CD4-positive, CD25-positive, alpha-beta regulatory T cell (primary cell): ENCODE data around the gene NHSL1. TPM values are rescaled to one million over a fixed set of nuclear protein-coding genes. Genes with fewer than 3 reads are reported as not detected.

Experiments used
- ATAC-seq, 2 donors: fragments of 150-1000 bp; cut with Tn5 transposase; one replicate each; pipeline ENCODE4 v1.10.0; 2021; ENCODE audit warnings: low read depth in 2 of 2, moderate number of reproducible peaks in 2 of 2, moderate library complexity in 1 of 2
- DNase-seq, 3 donors: peaks; one replicate each; pipeline versions ENCODE4 v3.0.0 to v3.0.0-alpha.2; 2012 to 2022; ENCODE audit warnings: mixed read lengths in 1 of 3
- H3K27ac ChIP-seq: one replicate; pipeline ENCODE4 v1.7.0; 2013; ENCODE audit warnings: mild to moderate bottlenecking, low read length; ENCODE audit not compliant: insufficient read depth, poor library complexity, severe bottlenecking
- H3K27me3 ChIP-seq: one replicate; pipeline ENCODE4 v1.7.0; 2013; ENCODE audit warnings: low read length; ENCODE audit not compliant: control insufficient read depth, insufficient read depth
- H3K36me3 ChIP-seq: one replicate; pipeline ENCODE4 v1.7.0; 2013; ENCODE audit warnings: mild to moderate bottlenecking, low read length, moderate library complexity; ENCODE audit not compliant: control insufficient read depth, insufficient read depth
- H3K4me1 ChIP-seq: 2 replicates; pipeline ENCODE4 v1.7.0; 2013; ENCODE audit warnings: mild to moderate bottlenecking, low read length; ENCODE audit not compliant: insufficient read depth, control insufficient read depth, poor library complexity, severe bottlenecking
- H3K4me3 ChIP-seq: one replicate; pipeline ENCODE4 v1.7.0; 2013; ENCODE audit warnings: low read depth, mild to moderate bottlenecking, low read length, moderate library complexity
- H3K9me3 ChIP-seq, 2 experiments: 1 replicate in 1 of 2; 2 replicates in 1 of 2; pipeline ENCODE4 v1.7.0; 2013; ENCODE audit warnings: low read length in 2 of 2, mild to moderate bottlenecking in 1 of 2, moderate library complexity in 1 of 2; ENCODE audit not compliant: control insufficient read depth in 2 of 2
- H3K27ac Mint-ChIP-seq, 3 donors: one replicate each; pipeline ENCODE4 v1.8.0; 2020 to 2022; ENCODE audit warnings: mild to moderate bottlenecking in 3 of 3, mixed read lengths in 3 of 3, moderate library complexity in 2 of 3
- H3K27me3 Mint-ChIP-seq: one replicate; pipeline ENCODE4 v1.8.0; 2022; ENCODE audit warnings: mild to moderate bottlenecking, mixed read lengths
- H3K36me3 Mint-ChIP-seq: one replicate; pipeline ENCODE4 v1.8.0; 2020; ENCODE audit warnings: mixed read lengths
- H3K4me1 Mint-ChIP-seq, 4 donors: one replicate each; pipeline ENCODE4 v1.8.0; 2020 to 2022; ENCODE audit warnings: mixed read lengths in 4 of 4, mild to moderate bottlenecking in 1 of 4
- H3K4me3 Mint-ChIP-seq, 4 donors: one replicate each; pipeline ENCODE4 v1.8.0; 2020 to 2022; ENCODE audit warnings: mild to moderate bottlenecking in 4 of 4, mixed read lengths in 4 of 4, moderate library complexity in 3 of 4
- H3K9me3 Mint-ChIP-seq, 7 donors: one replicate each; pipeline ENCODE4 v1.8.0; 2020 to 2022; ENCODE audit warnings: mixed read lengths in 7 of 7, mild to moderate bottlenecking in 3 of 7, moderate library complexity in 2 of 7
- polyA plus RNA-seq, 4 donors: library from polyadenylated mRNA; unstranded; fragments of 300-500 nt; fragmentation: Illumina TruSeq; gene quantifications; one replicate each; pipeline ENCODE4 v1.2.3, GENCODE V29; 2021
- total RNA-seq: library from RNA; stranded (reverse); gene quantifications from one replicate; pipeline ENCODE4 v1.2.3, GENCODE V29; 2022

The NHSL1 gene
- total and polyA plus RNA-seq, 5 donors from 2014 or later: 0.03 TPM; not detected in 4

DNA sequence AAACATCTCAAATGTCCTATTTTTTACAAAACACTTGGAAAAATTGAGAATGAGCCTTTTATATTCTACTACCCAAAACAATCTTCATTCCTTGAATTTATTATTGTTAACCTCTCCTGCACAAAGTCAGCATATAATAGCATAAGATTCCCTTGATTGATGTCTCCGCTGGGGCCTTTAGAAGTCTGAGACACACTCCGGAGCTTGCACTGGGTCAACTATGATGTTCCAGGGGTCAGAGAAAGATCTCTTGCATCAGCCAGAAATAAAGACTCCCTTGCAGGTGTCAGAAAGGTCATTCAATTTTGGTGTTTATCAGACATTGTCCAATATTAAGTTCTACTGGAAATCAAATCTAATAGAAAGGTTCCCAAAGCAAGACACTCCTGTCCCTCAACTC, 29.7 kb upstream of the NHSL1 start:
- Mint-ChIP-seq H3K36me3 (no peaks in the 10 kb centered on the region), H3K27ac (no peak overlapping the region), H3K9me3 (peaks cover 0 to 4% (median 0%) of the 10 kb centered on the region in 7 donors), H3K4me3 (no peak overlapping the region), H3K27me3 (peaks cover 27% of the 10 kb centered on the region), H3K4me1 (no peaks in the 10 kb centered on the region)
- ATAC-seq (no peak), DNase-seq (no peak)
- Histone ChIP-seq H3K27me3 (peaks cover 12% of the 10 kb centered on the region), H3K36me3 (no peaks in the 10 kb centered on the region), H3K27ac (no peak overlapping the region), H3K4me1 (no peaks in the 10 kb centered on the region), H3K9me3 (no peaks in the 10 kb centered on the region), H3K4me3 (no peak overlapping the region)

DNA sequence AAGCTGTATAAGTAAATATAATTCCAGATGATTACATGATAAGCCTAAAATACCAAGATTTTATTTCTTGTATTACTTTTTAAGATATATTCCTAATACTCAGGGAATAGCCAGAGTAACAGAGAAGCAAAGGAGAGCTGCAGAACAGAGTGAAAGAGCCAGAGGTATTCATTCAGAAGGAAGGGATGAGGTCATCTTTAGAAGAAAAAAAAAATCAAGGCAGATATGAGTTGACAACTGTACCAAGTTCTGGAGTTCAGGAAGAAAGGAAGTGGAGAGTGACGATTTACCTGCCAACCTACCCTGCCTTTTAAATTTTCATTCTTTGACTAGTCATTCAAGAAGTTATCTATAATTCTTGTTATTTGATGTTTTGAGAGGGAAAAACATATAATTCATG, 28.8 kb upstream of the NHSL1 start:
- Mint-ChIP-seq H3K36me3 (no peaks in the 10 kb centered on the region), H3K27ac (no peak overlapping the region), H3K4me3 (no peak overlapping the region), H3K9me3 (peaks cover 0 to 4% (median 0%) of the 10 kb centered on the region in 7 donors), H3K4me1 (no peaks in the 10 kb centered on the region), H3K27me3 (peaks cover 27% of the 10 kb centered on the region)
- DNase-seq (no peak), ATAC-seq (no peak)
- no peak overlapping the region for H3K4me3 ChIP-seq
- H3K36me3 ChIP-seq: no peaks in the 10 kb centered on the region
- no peaks in the 10 kb centered on the region for H3K9me3 ChIP-seq
- no peaks in the 10 kb centered on the region for H3K4me1 ChIP-seq
- H3K27me3 ChIP-seq: peaks cover 12% of the 10 kb centered on the region
- no peak overlapping the region for H3K27ac ChIP-seq

DNA sequence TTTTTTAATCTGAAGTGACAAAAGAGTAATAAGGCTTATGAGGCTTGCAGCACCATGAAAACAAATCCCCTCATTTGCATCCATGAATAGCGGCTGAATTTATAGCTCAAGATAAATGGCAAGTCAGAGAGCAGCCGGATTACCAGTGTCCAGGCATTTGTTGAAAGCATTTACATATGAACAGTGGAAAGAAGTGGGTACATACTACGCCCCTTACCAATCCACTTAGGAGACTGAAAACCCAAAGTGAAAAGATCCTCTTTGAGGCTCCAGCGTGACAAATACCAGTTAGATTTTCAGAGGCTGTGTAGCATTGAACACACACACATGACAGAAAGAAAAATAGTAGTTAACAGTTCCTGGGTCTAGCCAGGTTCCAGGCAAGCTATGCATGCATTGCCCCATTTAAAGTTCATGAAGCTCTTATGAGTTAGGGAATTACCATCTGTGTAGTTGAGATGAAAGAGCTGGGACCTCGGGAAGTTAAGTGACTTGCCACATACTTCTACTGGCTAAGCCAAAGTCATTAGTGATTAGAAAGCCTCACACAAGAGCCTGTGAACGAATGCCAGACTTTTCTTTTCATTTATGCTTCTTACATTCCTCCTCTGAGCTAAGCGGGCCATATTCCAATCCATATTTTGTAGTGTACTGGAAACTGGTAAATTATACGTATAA, 28.3 kb upstream of the NHSL1 start:
- ATAC-seq: no peak
- H3K36me3 Mint-ChIP-seq: no peaks in the 10 kb centered on the region

DNA sequence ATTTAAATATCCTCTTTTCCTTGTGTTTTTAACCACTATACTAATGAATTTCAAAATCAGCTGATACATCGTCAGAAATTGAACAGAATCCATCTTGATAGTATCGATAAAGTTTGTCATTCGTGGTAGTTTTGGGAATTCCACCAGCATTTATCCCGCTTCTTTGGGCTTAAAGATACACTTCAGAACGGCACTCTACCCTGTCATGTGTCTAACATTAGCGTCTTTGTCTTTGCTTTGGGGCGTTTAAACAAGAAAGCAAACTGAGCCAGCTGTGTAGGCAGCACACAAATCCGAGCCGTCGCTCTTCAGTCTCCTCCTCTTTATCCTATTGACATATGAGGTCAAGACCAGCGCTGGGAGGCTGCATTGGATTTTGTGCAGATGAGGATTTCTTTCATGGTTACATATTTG, 27.5 kb upstream of the NHSL1 start:
- Histone ChIP-seq H3K4me3 (no peak overlapping the region), H3K9me3 (no peaks in the 10 kb centered on the region), H3K27me3 (peaks cover 10% of the 10 kb centered on the region), H3K27ac (no peak overlapping the region), H3K36me3 (no peaks in the 10 kb centered on the region), H3K4me1 (no peaks in the 10 kb centered on the region)
- ATAC-seq (no peak), DNase-seq (no peak)
- Mint-ChIP-seq H3K4me3 (no peak overlapping the region), H3K4me1 (no peaks in the 10 kb centered on the region), H3K27me3 (peaks cover 27% of the 10 kb centered on the region), H3K36me3 (no peaks in the 10 kb centered on the region), H3K9me3 (peaks cover 0 to 3% (median 0%) of the 10 kb centered on the region in 7 donors), H3K27ac (no peak overlapping the region)

More for the DNA sequence above, 28.3 kb upstream of the NHSL1 start:
- Mint-ChIP-seq H3K27me3 (peaks cover 31% of the 10 kb centered on the region), H3K9me3 (peaks cover 0 to 4% (median 0%) of the 10 kb centered on the region in 7 donors), H3K4me3 (no peak overlapping the region), H3K27ac (no peak overlapping the region), H3K4me1 (no peaks in the 10 kb centered on the region)
- H3K9me3 ChIP-seq: no peaks in the 10 kb centered on the region
- DNase-seq: no peak
- no peak overlapping the region for H3K4me3 ChIP-seq
- H3K27ac ChIP-seq: no peak overlapping the region
- H3K4me1 ChIP-seq: no peaks in the 10 kb centered on the region
- H3K36me3 ChIP-seq: no peaks in the 10 kb centered on the region
- peaks cover 12% of the 10 kb centered on the region for H3K27me3 ChIP-seq

DNA sequence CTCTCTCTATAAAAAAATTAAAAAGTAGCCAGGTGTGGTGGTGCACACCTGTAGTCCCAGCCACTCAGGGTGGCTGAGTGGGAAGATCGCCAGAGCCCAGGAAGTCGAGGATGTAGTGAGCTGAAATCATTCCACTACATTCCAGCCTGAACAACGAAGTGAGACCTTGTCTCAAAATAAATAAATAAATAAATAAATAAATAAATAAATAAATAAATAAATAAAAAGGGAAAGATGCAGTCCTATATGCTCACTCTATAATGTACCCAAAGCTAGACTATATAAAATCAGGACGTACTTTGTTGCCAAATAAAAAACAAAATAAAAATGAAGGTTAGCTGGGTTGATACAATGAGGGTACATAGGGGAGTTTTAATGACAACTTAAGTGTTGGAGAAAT, 26.1 kb upstream of the NHSL1 start:
- H3K27ac Mint-ChIP-seq: no peak overlapping the region
- peaks cover 0 to 2% (median 0%) of the 10 kb centered on the region in 7 donors for H3K9me3 Mint-ChIP-seq
- Histone ChIP-seq H3K36me3 (no peaks in the 10 kb centered on the region), H3K9me3 (no peaks in the 10 kb centered on the region), H3K27me3 (peaks cover 3% of the 10 kb centered on the region), H3K27ac (no peak overlapping the region), H3K4me3 (no peak overlapping the region), H3K4me1 (no peaks in the 10 kb centered on the region)
- no peaks in the 10 kb centered on the region for H3K36me3 Mint-ChIP-seq
- ATAC-seq: no peak
- peaks cover 28% of the 10 kb centered on the region for H3K27me3 Mint-ChIP-seq
- H3K4me1 Mint-ChIP-seq: no peaks in the 10 kb centered on the region
- no peak overlapping the region for H3K4me3 Mint-ChIP-seq
- DNase-seq: no peak

DNA sequence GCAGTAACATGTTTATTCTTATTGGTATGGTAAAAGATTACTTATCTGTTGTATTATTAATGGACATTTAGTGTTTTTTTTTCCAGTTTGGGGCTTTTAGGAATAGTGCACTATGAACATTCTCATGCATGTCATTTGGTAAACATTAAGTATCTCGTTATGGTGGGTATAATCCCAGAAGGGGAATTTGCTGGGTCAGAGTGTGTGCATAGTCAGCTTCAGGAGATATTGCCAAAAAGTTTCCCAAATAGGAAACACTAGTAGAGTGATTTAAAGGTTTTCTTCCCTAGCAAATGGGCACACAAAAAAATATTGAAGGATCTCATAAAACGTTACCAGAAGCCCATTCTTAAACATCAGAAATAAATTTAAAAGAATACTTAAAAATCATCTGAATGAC, 25.2 kb upstream of the NHSL1 start:
- H3K4me3 ChIP-seq: no peak overlapping the region
- no peaks in the 10 kb centered on the region for H3K9me3 ChIP-seq
- H3K27me3 Mint-ChIP-seq: peaks cover 27% of the 10 kb centered on the region
- no peaks in the 10 kb centered on the region for H3K36me3 ChIP-seq
- H3K27me3 ChIP-seq: peaks cover 3% of the 10 kb centered on the region
- no peaks in the 10 kb centered on the region for H3K4me1 Mint-ChIP-seq
- H3K9me3 Mint-ChIP-seq: peaks cover 0 to 2% (median 0%) of the 10 kb centered on the region in 7 donors
- ATAC-seq: no peak
- H3K4me3 Mint-ChIP-seq: no peak overlapping the region
- H3K27ac Mint-ChIP-seq: no peak overlapping the region
- no peaks in the 10 kb centered on the region for H3K36me3 Mint-ChIP-seq
- no peak for DNase-seq
- no peaks in the 10 kb centered on the region for H3K4me1 ChIP-seq
- no peak overlapping the region for H3K27ac ChIP-seq

DNA sequence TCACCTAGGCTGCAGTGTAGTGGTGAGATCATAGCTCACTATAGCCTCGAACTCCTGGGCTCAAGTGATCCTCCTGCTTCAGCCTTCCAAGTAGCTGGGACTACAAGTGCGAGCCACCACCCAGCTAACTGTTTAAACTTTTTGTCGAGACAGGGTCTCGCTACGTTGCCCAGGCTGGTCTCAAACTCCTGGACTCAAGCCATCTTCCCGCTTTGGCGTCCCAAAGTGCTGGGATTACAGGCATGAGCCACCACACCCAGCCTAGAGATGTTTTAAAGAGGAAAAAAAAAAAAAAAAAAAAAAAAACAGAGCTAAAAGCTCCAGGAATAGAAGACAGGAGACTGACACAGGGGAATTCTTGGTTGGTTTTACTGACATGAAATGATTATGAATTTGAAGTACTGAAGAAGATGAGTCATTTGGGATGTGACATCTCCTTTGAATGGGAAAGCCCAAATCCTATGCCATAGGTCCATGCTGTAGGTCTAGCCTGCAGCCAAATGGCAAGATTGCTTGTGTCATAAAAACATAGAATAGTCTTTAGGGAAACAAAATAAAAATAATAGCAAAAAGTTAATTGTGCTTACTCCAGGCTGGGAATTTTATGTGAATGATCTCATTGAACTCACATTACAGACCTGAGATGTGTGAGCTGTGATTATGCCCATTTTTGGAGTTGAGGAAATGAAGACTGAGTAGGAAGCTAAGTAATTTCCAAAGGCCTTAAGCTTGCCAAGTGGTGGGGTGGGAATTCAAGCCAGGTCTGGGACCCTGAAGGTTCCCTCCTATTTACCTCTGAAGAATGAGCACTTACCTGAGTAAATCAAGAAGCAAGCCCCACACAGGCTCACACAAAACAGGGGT, 24.3 kb upstream of the NHSL1 start:
- no peak for DNase-seq
- Mint-ChIP-seq H3K4me1 (no peaks in the 10 kb centered on the region), H3K27ac (peak overlapping the region in 2 of 3 donors; percentile 26 to 53), H3K4me3 (no peak overlapping the region), H3K36me3 (no peaks in the 10 kb centered on the region), H3K9me3 (peaks cover 0 to 2% (median 0%) of the 10 kb centered on the region in 7 donors), H3K27me3 (peaks cover 25% of the 10 kb centered on the region)
- Histone ChIP-seq H3K27ac (no peak overlapping the region), H3K9me3 (no peaks in the 10 kb centered on the region), H3K4me1 (no peaks in the 10 kb centered on the region), H3K4me3 (no peak overlapping the region), H3K36me3 (no peaks in the 10 kb centered on the region), H3K27me3 (peaks cover 3% of the 10 kb centered on the region)
- ATAC-seq: no peak
